ENCODE data around the gene CYB5A.

CYB5A gene

GRCh38 chr18:74314759-74315463 lies 23.1 kb upstream of the CYB5A start:
- no peak overlapping the region for H3K9ac ChIP-seq (ENCODE audit: low read length)
- no peaks in the 10 kb centered on the region for H3K4me1 ChIP-seq (ENCODE audit: low read length)
- TF ChIP-seq EZH2phosphoT487 (IDR thresholded peaks at IDR 0.05; ENCODE audit: low read length) (no peak), EZH2 (optimal IDR thresholded peaks at IDR 0.05; ENCODE audit: low read depth, low read length) (no peak), CTCF (IDR thresholded peaks at IDR 0.05; ENCODE audit: low read length) (no peak)
- no peaks in the 10 kb centered on the region for H3K9me3 ChIP-seq (replicated peaks; ENCODE audit: insufficient read depth, low read length)
- H4K20me1 ChIP-seq (ENCODE audit: insufficient read depth, low read length), result no peaks in the 10 kb centered on the region
- H3K27me3 ChIP-seq (replicated peaks; ENCODE audit: insufficient read depth, low read length), result no peaks in the 10 kb centered on the region
- no peak overlapping the region for H2AFZ ChIP-seq (ENCODE audit: low read length)
- H3K4me3 ChIP-seq (ENCODE audit: low read length), result no peak overlapping the region
- DNase-seq, result no peak
- H3F3A ChIP-seq (ENCODE audit: insufficient read depth, low read length), result no peaks in the 10 kb centered on the region
- H3K36me3 ChIP-seq (replicated peaks; ENCODE audit: insufficient read depth, low read length), result no peaks in the 10 kb centered on the region
- H3K4me2 ChIP-seq (ENCODE audit: low read depth, low read length), result no peak overlapping the region
- no peaks in the 10 kb centered on the region for H3K9me2 ChIP-seq (replicated peaks; ENCODE audit: insufficient read depth, low read length)
- H3K79me2 ChIP-seq (ENCODE audit: low read length), result no peaks in the 10 kb centered on the region
- no peak overlapping the region for H3K27ac ChIP-seq (ENCODE audit: low read length)

GRCh38 chr18:74311000-74311399 lies 19.2 kb upstream of the CYB5A start:
- no peak for DNase-seq
- Histone ChIP-seq H3K4me1 (ENCODE audit: low read length) (no peaks in the 10 kb centered on the region), H3F3A (ENCODE audit: insufficient read depth, low read length) (no peaks in the 10 kb centered on the region), H3K36me3 (replicated peaks; ENCODE audit: insufficient read depth, low read length) (no peaks in the 10 kb centered on the region), H3K27me3 (replicated peaks; ENCODE audit: insufficient read depth, low read length) (no peaks in the 10 kb centered on the region), H3K9ac (ENCODE audit: low read length) (no peak overlapping the region), H3K4me2 (ENCODE audit: low read depth, low read length) (no peak overlapping the region), H3K27ac (ENCODE audit: low read length) (no peak overlapping the region), H4K20me1 (ENCODE audit: insufficient read depth, low read length) (no peaks in the 10 kb centered on the region), H3K79me2 (ENCODE audit: low read length) (no peaks in the 10 kb centered on the region), H2AFZ (ENCODE audit: low read length) (no peak overlapping the region), H3K9me3 (replicated peaks; ENCODE audit: insufficient read depth, low read length) (no peaks in the 10 kb centered on the region), H3K4me3 (ENCODE audit: low read length) (no peak overlapping the region), H3K9me2 (replicated peaks; ENCODE audit: insufficient read depth, low read length) (no peaks in the 10 kb centered on the region)
- TF ChIP-seq EZH2 (optimal IDR thresholded peaks at IDR 0.05; ENCODE audit: low read depth, low read length), result no peak
- no peak for TF ChIP-seq EZH2phosphoT487 (IDR thresholded peaks at IDR 0.05; ENCODE audit: low read length)
- no peak for TF ChIP-seq CTCF (IDR thresholded peaks at IDR 0.05; ENCODE audit: low read length)

DNA sequence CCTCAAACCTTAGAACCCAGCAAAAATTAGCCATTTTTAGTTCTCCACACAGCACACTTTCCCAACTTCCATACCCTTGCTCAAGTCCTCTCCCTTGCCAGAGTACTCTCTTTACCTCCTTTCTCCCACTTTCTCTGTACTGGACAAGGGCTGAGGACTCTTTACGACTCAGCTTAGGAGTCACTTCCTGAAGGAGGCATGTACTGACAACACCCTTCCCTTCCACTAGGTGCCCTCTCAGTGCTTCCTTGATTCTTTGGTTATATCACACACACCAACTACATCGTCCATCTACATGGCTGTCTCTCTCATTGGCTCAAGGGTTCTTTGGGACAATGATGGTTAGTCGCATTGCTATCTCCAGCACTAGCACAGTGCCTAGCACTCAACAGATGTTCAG lies 18.6 kb upstream of the CYB5A start:
- H3K4me1 ChIP-seq (ENCODE audit: low read length), result no peaks in the 10 kb centered on the region
- H3K27ac ChIP-seq (ENCODE audit: low read length), result no peak overlapping the region
- no peaks in the 10 kb centered on the region for H3K9me2 ChIP-seq (replicated peaks; ENCODE audit: insufficient read depth, low read length)
- no peaks in the 10 kb centered on the region for H3K36me3 ChIP-seq (replicated peaks; ENCODE audit: insufficient read depth, low read length)
- H4K20me1 ChIP-seq (ENCODE audit: insufficient read depth, low read length), result no peaks in the 10 kb centered on the region
- H3K4me3 ChIP-seq (ENCODE audit: low read length), result no peak overlapping the region
- H3K9me3 ChIP-seq (replicated peaks; ENCODE audit: insufficient read depth, low read length), result no peaks in the 10 kb centered on the region
- no peaks in the 10 kb centered on the region for H3F3A ChIP-seq (ENCODE audit: insufficient read depth, low read length)
- DNase-seq, result no peak
- no peak overlapping the region for H3K9ac ChIP-seq (ENCODE audit: low read length)
- TF ChIP-seq EZH2 (optimal IDR thresholded peaks at IDR 0.05; ENCODE audit: low read depth, low read length), result no peak
- TF ChIP-seq CTCF (IDR thresholded peaks at IDR 0.05; ENCODE audit: low read length), result peak; percentile 43
- no peak for TF ChIP-seq EZH2phosphoT487 (IDR thresholded peaks at IDR 0.05; ENCODE audit: low read length)
- H3K27me3 ChIP-seq (replicated peaks; ENCODE audit: insufficient read depth, low read length), result no peaks in the 10 kb centered on the region
- H2AFZ ChIP-seq (ENCODE audit: low read length), result no peak overlapping the region
- no peaks in the 10 kb centered on the region for H3K79me2 ChIP-seq (ENCODE audit: low read length)
- no peak overlapping the region for H3K4me2 ChIP-seq (ENCODE audit: low read depth, low read length)
